SH-SY5Y (cell line): ENCODE results near the gene TENT4B.

ENCODE experiments used
- GATA2 ChIP-seq: IDR thresholded peaks from 2 replicates; pipeline ENCODE4 v1.6.1; 2011; ENCODE audit warnings: mild to moderate bottlenecking, low read depth, low read length
- GATA3 ChIP-seq: IDR thresholded peaks from 2 replicates; pipeline ENCODE4 v1.6.1; 2011; ENCODE audit warnings: low read depth, mild to moderate bottlenecking, low read length, moderate library complexity

DNA sequence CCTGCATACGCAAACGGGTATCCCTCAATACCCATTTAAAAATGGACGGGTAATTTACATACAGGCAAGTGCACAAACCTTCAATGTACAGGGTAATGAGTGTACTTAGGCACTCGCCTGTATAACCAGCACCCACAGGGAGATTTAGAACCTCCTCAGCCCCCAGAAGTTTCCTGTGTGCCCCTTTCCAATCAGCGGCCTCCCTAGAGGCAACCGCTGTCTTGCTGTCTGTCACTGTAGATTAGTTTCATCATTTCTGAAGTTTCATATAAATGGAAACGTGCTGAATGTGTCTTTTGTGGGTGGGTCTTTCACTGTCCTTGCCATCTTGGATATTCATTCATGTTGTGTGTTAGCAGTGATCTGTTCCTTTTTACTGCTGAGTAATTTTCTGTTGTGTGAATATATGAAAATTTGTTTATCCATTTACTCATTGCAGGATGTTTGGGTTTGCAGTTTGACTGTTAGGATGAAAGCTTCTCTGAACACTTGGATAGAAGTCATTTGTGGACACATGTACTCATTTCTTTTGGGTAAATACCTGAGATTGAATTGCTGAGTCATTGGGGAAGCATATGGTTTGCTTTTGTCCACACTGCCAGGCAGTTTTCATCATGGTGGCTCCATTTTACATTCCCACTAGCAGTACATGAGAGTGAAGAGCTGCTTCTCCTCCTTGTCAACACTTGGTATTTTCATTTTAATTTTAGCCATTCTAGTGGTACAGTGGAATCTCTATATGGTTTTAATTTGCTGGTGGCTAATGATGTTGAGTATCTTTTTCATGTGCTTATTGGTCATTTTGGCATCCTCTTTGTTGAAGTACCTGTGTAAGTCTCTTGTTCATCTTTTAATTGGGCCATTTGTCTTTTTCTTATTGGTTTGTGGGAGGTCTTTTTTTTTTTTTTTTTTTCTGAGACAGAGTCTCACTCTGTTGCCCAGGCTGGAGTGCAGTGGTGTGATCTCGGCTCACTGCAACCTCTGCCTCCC, 111.1 kb downstream of the TENT4B start:
- TF ChIP-seq GATA3 (no peak), GATA2 (no peak)
